MM.1S (cell line): ENCODE measurements around the gene DDOST.

Source experiments
- DNase-seq: peaks from one replicate; pipeline ENCODE4 v3.0.0-alpha.2; 2015
- H2AFZ ChIP-seq: fragments of 300-600 bp; sonication (generic); 2 replicates; pipeline ENCODE4 v1.6.0; 2016; ENCODE audit warnings: antibody characterized with exemption, low read length
- H3F3A ChIP-seq: fragments of 300-600 bp; sonication (generic); 2 replicates; pipeline ENCODE4 v1.6.1; 2016; ENCODE audit warnings: mild to moderate bottlenecking, antibody characterized with exemption, low read length, moderate library complexity, mixed read lengths; ENCODE audit not compliant: insufficient read depth
- H3K27ac ChIP-seq: fragments of 300-600 bp; sonication (generic); 2 replicates; pipeline ENCODE4 v1.5.1; 2016; ENCODE audit warnings: mild to moderate bottlenecking, low read length
- H3K27me3 ChIP-seq: fragments of 300-600 bp; sonication (generic); replicated peaks from 2 replicates; pipeline ENCODE4 v1.6.0; 2016; ENCODE audit warnings: low read length; ENCODE audit not compliant: insufficient read depth
- H3K36me3 ChIP-seq: fragments of 300-600 bp; sonication (generic); replicated peaks from 2 replicates; pipeline ENCODE4 v1.6.1; 2016; ENCODE audit warnings: mild to moderate bottlenecking, low read length, mixed read lengths; ENCODE audit not compliant: insufficient read depth
- H3K4me1 ChIP-seq: fragments of 300-600 bp; sonication (generic); 2 replicates; pipeline ENCODE4 v1.6.1; 2016; ENCODE audit warnings: low read length, mixed read lengths
- H3K4me2 ChIP-seq: fragments of 300-600 bp; sonication (generic); 2 replicates; pipeline ENCODE4 v1.6.0; 2016; ENCODE audit warnings: low read depth, low read length
- H3K4me3 ChIP-seq: fragments of 300-600 bp; sonication (generic); 2 replicates; pipeline ENCODE4 v1.5.1; 2016; ENCODE audit warnings: low read length, mixed read lengths
- H3K79me2 ChIP-seq: fragments of 300-600 bp; sonication (generic); 2 replicates; pipeline ENCODE4 v1.6.1; 2016; ENCODE audit warnings: mixed run types, low read length, mixed read lengths
- H3K9ac ChIP-seq: fragments of 300-600 bp; sonication (generic); 2 replicates; pipeline ENCODE4 v1.6.1; 2016; ENCODE audit warnings: low read length, mixed read lengths
- H3K9me2 ChIP-seq: fragments of 300-600 bp; sonication (generic); replicated peaks from 2 replicates; pipeline ENCODE4 v1.6.1; 2016; ENCODE audit warnings: mild to moderate bottlenecking, low read length, mixed read lengths; ENCODE audit not compliant: insufficient read depth
- H3K9me3 ChIP-seq: fragments of 300-600 bp; sonication (generic); replicated peaks from 2 replicates; pipeline ENCODE4 v1.6.1; 2016; ENCODE audit warnings: mild to moderate bottlenecking, low read length, mixed read lengths; ENCODE audit not compliant: insufficient read depth
- H4K20me1 ChIP-seq: fragments of 300-600 bp; sonication (generic); 2 replicates; pipeline ENCODE4 v1.6.1; 2016; ENCODE audit warnings: mild to moderate bottlenecking, low read length, moderate library complexity, mixed read lengths; ENCODE audit not compliant: insufficient read depth
- EZH2 ChIP-seq: fragments of 300-600 bp; sonication (generic); optimal IDR thresholded peaks from 2 replicates; pipeline ENCODE3; 2017; ENCODE audit warnings: low read depth, mild to moderate bottlenecking, antibody characterized with exemption, low read length, mixed read lengths
- EZH2phosphoT487 ChIP-seq: fragments of 300-600 bp; sonication (generic); IDR thresholded peaks from 2 replicates; pipeline ENCODE4 v1.6.1; 2018; ENCODE audit warnings: antibody characterized with exemption, low read length
- TF ChIP-seq, protein P1 (sequence below): fragments of 300-600 bp; sonication (generic); IDR thresholded peaks from 2 replicates; pipeline ENCODE4 v1.5.1; 2016; ENCODE audit warnings: antibody characterized with exemption, low read length, mixed read lengths

DDOST gene

DNA sequence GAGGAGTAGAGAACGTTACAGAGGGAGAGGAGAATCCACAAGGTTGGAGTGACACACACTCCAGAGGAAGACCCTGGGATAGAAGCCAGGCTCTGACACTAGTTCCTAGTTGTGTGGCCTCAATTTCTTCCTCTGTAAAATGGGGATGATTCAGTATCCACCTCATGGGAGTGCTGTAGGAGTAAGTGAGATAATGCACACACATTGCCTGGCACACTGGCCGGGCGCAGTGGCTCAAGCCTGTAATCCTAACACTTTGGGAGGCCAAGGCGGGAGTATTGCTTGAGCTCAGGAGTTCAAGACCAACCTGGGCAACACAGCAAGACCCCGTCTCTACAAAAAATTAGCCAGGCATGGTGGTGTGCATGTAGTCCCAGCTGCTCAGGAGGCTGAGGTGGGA, 47.7 kb upstream of the DDOST start:
- Histone ChIP-seq H3K79me2 (no peaks in the 10 kb centered on the region), H3K36me3 (no peaks in the 10 kb centered on the region), H2AFZ (no peak overlapping the region), H3K9me2 (no peaks in the 10 kb centered on the region), H3F3A (no peaks in the 10 kb centered on the region), H3K9me3 (no peaks in the 10 kb centered on the region), H3K4me3 (no peak overlapping the region), H3K4me2 (no peak overlapping the region), H3K27me3 (peaks cover 67% of the 10 kb centered on the region), H4K20me1 (no peaks in the 10 kb centered on the region), H3K27ac (no peak overlapping the region), H3K4me1 (no peaks in the 10 kb centered on the region), H3K9ac (no peak overlapping the region)
- TF ChIP-seq EZH2phosphoT487 (no peak), EZH2 (no peak)
- TF ChIP-seq, protein P1, sequence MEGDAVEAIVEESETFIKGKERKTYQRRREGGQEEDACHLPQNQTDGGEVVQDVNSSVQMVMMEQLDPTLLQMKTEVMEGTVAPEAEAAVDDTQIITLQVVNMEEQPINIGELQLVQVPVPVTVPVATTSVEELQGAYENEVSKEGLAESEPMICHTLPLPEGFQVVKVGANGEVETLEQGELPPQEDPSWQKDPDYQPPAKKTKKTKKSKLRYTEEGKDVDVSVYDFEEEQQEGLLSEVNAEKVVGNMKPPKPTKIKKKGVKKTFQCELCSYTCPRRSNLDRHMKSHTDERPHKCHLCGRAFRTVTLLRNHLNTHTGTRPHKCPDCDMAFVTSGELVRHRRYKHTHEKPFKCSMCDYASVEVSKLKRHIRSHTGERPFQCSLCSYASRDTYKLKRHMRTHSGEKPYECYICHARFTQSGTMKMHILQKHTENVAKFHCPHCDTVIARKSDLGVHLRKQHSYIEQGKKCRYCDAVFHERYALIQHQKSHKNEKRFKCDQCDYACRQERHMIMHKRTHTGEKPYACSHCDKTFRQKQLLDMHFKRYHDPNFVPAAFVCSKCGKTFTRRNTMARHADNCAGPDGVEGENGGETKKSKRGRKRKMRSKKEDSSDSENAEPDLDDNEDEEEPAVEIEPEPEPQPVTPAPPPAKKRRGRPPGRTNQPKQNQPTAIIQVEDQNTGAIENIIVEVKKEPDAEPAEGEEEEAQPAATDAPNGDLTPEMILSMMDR = no peak
- DNase-seq = no peak

DNA sequence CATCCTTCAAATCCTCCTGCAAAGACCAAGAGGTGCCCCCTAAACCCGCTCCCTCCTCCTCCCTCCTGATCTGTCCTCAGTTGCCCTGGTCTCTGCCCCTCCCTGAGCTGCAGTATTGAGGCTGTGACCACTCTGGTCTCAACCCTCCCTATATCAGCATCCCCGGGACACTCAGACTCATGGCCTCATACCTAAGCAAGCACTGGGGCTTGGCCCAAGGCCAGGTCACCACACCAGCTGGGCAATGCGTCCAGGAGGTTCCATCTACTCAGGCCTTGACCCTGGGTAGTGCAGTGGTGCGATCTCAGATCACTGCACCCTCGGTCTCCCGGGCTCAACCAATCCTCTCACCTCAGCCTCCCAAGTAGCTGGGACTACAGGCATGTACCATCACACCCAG, 46.9 kb upstream of the DDOST start:
- Histone ChIP-seq H3K27ac (no peak overlapping the region), H3K9me2 (no peaks in the 10 kb centered on the region), H3K4me3 (no peak overlapping the region), H2AFZ (no peak overlapping the region), H3F3A (no peaks in the 10 kb centered on the region), H3K36me3 (no peaks in the 10 kb centered on the region), H3K9ac (no peak overlapping the region), H3K4me1 (no peaks in the 10 kb centered on the region), H3K79me2 (no peaks in the 10 kb centered on the region), H3K4me2 (no peak overlapping the region), H4K20me1 (no peaks in the 10 kb centered on the region), H3K27me3 (peaks cover 71% of the 10 kb centered on the region), H3K9me3 (no peaks in the 10 kb centered on the region)
- no peak for DNase-seq
- TF ChIP-seq EZH2phosphoT487 (no peak), EZH2 (no peak)
- TF ChIP-seq, protein P1 = no peak

DNA sequence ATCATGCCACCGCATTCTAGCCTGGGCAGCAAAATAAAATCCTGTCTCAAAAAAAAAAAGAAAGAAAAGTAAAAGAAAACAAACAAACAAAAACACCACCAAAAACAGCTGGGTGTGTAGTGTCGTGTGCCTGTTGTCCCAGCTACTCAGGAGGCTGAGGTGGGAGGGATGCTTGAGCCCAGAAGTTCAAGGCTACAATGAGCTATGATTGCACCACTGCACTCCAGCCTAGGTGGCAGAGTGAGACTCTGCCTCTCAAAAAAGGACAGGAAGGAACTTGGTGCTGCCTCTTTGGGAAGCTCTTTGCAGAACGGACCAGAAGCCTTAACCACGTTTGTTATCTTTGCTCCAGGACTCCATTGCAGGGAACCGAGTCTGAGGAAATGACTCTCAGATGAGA, 45.7 kb upstream of the DDOST start:
- Histone ChIP-seq H3K79me2 (no peaks in the 10 kb centered on the region), H3K9me2 (no peaks in the 10 kb centered on the region), H3K27me3 (peaks cover 78% of the 10 kb centered on the region), H3K27ac (no peak overlapping the region), H3K9ac (no peak overlapping the region), H3K4me2 (no peak overlapping the region), H3K4me3 (no peak overlapping the region), H3K36me3 (no peaks in the 10 kb centered on the region), H3K4me1 (no peaks in the 10 kb centered on the region), H3F3A (no peaks in the 10 kb centered on the region), H4K20me1 (no peaks in the 10 kb centered on the region), H3K9me3 (no peaks in the 10 kb centered on the region), H2AFZ (no peak overlapping the region)
- DNase-seq = no peak
- TF ChIP-seq EZH2phosphoT487 (no peak), EZH2 (no peak)
- TF ChIP-seq, protein P1 = no peak
